ENCODE measurements around the gene FGGY.
"Not testable (repeated sequence)": the region's sequence is repeated elsewhere in the genome, so short reads cannot be mapped to it uniquely, and the experiment has no call there.

Gene FGGY

DNA sequence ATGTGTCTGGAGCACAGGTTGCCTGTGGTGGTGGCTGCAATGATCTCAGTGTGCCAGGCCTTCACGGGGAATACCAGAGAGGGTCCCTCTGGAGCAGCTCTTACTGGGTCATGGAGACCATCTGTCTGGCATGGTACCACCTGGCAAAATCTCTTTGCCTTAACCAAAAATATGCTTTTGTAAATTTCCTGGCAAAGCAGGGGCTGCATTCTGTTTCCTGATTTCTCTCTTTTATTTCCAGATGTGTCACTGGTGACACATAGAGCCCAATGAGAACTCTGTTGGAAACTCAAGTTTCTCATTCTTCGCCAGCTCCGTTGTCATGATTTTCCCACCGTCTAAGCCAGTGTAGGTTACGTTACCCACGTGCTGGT, 136.5 kb downstream of the FGGY start:
- no peak overlapping the region for H3K4me3 ChIP-seq (ENCODE audit: low read depth, low read length)

DNA sequence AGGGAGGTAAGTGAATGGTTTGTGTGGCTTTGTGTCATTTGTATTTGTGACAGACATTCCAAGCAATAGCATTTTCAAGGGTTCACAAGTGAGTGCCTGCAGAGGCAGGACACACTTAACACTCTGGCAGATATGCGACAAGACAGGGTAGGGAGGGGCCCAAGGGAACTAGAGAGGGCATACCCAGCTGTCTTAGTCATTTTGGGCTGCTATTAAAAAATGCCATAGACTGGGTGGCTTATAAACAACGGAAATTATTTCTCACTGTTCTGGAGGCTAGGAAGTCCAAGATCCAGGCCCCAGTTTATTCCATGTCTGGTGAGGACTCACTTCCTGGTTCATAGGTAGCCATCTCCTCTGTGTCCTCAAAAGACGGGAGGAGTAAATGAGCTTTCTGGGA, 137.4 kb downstream of the FGGY start:
- H3K4me3 ChIP-seq (ENCODE audit: low read depth, low read length) = no peak overlapping the region

DNA sequence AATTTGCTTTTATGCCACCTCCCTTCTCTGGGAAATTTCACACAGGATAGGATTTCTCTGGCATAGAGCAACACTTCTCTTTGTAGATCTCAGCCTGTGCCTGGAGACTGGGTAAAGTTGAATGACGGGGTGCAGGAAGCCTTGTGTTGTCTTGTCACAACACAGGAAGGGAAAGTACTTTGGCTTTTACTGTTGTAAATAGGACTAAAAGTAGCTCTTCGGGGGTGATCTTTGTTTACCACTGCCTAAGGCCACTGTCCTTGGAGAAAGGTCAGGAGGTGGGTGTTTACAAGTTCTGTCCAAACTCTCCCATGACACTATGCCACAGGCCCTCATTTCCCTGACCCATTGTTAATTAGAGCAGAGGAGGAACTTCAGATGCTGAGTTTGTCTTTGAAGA, 139.7 kb downstream of the FGGY start:
- H3K4me3 ChIP-seq (ENCODE audit: low read depth, low read length) = no peak overlapping the region

DNA sequence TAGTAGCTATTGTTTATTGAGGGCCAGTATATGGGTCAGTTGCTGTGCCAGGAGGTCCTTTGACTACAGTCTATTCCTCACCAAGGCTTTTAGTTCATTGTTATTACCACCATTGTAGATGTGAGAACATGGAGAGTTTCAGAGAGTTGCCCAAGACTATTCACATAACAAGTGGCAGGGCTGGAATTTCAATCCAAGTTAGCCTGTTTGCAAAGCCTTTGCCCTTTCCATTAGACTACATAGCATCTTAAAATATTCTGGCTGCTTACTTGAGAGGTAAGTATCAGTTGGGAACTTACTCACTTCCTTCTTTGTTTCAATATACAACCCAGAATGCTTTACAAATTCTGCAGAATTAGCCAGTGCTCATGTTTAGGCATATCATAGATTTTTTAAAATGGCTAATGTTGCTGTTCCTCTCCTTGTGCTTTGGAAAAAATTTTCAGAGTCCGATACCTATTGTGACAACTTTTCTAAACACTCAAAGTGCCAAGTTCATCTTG, 141.2 kb downstream of the FGGY start:
- no peak overlapping the region for H3K4me3 ChIP-seq (ENCODE audit: low read depth, low read length)

DNA sequence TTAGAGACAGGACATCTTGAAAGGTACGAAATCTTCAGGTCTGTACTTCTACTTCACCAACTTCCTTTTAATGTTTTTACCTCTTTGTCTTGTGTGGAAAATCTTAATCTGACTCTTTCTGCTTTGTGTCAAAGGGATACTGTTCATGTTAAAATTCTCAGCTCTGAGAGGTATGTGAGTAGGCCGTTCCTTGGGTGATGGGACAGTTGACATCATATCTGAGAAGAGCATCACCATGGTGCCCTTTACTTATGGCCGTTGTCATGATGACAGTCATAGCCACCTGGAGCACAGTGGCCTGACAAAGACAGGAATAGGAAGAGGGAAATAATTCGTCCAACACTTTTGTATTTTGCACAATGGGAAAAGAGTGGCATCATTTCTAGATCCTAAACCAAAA, 145.6 kb downstream of the FGGY start:
- H3K4me3 ChIP-seq (ENCODE audit: low read depth, low read length) = no peak overlapping the region

DNA sequence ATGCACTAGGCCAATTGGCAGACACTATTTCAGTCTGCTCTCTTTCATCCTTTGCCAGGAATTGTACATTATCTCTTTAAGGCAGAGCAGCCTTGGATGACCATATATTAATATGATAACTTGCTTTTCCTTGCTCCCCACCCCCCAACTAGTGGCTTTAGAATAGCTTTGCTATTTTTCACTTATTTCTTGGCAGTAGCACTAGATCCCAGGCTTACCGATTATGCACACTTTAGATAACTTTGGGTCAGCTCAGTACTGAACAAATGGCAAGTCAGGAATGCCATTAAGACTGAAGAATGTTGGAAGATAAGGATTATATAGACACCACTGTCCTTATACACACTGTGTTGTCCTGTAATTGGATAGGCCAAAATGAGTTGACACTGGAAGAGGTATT, 146.4 kb downstream of the FGGY start:
- H3K4me3 ChIP-seq (ENCODE audit: low read depth, low read length) = no peak overlapping the region

DNA sequence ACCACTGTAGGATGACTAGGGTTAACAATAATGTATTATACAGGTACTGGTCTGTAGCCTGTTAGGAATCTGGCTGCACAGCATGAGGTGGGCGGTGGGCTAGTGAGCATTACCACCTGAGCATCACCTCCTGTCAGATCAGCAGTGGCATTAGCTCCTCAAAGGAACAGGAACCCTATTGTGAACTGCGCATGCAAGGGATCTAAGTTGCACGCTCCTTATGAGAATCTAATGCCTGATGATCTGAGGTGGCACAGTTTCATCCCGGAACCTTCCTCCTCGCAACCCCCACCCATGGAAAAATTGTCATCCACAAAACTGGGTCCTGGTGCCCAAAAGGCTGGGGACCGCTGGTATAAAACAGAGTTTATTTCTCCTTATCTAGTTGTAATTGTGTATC, 147.6 kb downstream of the FGGY start:
- no peak overlapping the region for H3K4me3 ChIP-seq (ENCODE audit: low read depth, low read length)

DNA sequence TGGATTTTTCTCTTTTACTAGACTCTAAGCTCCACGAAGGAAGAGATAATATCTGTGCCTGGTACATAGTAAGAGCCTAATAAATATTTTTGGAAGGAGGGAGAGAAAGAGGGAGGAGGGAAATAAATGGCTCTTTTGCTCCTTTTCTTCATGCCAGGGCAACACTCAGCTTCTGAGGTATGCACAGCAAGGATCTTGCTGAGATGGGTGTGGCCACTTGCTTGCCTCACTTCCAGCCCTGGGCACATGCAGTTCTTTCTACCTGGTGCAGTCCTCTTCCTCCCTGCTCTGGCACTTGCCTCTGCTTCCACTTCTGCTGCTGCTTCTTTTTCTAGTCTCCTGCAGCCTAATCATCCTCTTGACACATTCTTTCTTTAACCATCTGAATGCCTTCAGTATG, 148.1 kb downstream of the FGGY start:
- H3K4me3 ChIP-seq (ENCODE audit: low read depth, low read length) = no peak overlapping the region

DNA sequence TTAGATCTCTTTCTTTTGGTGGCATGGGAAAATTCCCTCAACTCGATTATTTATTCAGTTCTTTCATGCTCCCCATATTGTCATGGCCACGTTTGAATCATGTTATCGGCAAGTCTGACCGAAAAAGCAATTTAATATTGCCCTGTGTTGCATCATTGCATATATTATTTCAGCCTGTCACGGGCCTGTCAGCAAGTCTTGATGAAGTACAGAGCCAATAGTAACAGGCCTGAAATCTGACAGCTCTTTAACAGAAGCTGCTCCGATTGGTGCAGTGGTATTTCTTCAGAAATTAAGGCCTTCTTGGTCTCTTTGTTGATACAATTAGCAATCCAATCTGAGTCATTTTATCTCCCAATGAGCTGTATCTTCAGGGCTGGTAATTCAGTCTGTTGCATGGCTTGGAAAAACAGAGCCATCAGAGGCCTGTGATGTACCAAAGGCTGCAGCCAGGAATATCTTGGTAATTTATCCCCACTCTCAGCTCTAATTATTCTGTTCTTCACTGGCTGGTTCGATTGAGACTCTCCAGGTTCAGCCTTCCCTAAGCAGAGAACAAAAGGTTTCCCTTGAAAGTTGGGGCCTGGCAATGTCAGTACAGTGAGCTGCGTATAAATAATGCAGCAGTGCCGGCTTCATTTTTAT, 149.5 kb downstream of the FGGY start:
- no peak overlapping the region for H3K4me3 ChIP-seq (ENCODE audit: low read depth, low read length)

DNA sequence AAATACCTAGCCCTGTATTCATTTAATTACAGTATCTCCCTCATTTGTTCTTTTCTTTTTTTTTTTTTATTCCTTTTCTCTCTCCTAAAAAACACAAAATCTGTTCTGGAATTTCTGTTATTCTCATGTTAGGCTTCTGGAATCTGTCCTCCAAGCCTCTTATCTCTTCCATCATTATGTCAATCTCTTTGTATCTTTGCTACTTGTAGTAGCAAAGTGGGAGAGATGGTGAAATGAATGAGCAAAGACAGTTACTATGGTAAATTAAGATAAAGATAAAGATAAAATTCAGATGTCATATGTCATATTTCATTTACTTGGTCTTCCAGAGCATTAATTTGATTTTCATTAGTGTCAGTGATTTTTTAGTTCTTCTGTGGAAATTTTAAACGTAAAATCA, 155.1 kb downstream of the FGGY start:
- H3K4me3 ChIP-seq (ENCODE audit: low read depth, low read length) = no peak overlapping the region

DNA sequence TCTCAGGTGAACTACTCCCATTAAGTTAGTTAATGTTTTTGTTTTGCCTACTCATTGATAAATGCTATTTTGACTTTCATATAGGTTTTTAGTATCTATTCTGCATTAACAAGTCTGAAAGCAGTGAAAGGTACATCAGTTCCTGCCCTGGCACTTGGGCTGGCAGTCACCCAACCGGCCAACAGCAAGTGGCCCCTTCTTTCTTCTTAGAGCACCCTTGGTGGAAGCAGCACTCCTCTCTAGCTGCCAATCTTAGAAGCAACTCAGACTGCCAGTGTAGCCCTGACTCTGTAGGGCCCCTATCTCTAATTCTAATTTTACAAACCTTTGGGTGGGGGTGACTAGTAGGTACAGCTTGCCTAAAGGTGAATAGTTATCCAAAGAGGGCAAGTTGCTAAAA, 155.7 kb downstream of the FGGY start:
- no peak overlapping the region for H3K4me3 ChIP-seq (ENCODE audit: low read depth, low read length)

DNA sequence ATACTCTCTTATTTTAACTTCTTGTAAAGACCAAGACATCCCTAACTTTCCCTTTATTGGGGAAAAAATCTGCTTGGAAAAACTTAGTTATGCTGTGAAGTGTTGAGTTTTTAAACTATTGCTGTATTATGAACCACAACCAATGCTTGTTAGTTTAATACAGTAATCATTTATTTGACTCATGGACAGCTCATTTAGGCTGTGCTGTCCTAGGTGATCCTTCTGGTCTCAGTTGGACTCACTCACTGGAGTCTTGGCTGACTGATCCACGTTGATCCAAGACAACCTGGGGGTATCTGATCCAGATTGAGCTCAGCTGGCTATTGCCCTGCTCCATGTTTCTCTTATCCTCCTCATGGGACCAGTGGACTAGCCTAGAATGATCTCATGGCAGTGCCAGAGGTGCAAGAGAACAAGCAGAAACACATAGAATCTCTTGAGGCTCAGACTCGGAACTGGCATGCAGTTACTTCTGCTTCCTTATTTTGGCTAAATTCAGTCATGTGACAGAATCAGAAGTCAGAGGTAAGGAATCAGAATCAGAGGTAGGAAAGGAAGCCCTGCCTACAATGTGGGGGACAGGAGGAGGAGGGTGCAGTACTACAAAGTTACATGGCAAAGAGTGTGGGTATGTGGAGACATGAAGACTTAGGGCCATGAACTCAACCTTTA, 156.5 kb downstream of the FGGY start:
- H3K4me3 ChIP-seq (ENCODE audit: low read depth, low read length) = no peak overlapping the region

DNA sequence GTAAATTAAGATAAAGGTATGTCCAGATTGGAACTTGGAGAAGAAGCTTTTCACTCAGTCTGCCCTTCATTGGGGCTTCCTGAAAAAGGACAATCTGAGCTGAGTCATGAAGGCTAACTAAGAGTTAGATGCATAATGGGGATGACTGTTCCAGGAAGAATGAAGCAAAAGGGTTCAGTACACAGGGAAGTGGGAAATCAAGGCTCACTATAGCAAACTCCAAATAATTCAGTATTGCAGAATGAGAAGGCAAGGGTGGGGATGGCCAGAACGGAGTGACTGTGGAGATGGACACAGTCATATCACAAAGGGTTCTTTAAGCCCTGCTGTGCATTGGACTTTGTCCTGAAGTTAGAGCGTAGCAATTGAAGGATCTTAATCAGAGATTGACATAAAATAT, 158.3 kb downstream of the FGGY start:
- no peak overlapping the region for H3K4me3 ChIP-seq (ENCODE audit: low read depth, low read length)

DNA sequence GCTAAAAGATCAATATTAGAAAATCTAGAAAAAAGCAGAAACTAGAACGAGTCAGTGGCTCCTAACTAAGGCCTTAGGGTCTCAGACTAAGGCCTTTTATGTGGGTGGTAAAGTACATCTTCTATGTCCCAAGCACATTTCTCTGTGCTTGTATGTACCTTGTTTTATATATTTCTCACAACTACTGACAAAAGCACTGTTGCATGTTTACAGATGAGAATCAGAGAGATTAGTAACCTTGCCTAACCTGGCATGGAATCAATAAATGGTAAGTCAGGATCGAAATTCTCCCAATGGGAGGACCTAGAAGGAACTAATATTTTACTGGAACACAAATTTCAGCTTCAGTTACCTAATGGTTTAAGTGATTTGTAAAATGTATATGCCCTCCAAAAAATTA, 160.9 kb downstream of the FGGY start:
- H3K4me3 ChIP-seq (ENCODE audit: low read depth, low read length) = no peak overlapping the region

DNA sequence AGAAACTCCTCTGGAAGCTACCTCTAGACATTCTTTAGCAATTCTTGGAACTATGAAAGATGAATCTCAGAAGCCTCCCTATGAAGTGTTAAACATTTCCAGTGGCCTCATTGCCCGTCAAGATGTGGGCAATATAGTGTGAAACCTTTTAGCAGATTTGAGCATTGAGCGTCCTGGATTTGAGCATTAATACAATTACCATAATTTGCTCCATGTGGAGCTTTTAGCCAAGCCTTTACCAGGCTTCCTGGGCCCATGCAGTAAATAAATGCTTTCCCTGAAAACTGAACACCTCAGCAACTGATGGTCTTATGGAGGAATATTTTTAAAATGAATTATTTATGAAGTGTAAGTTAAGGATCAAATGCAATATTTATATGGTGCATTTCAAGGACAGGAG, 162.0 kb downstream of the FGGY start:
- no peak overlapping the region for H3K4me3 ChIP-seq (ENCODE audit: low read depth, low read length)

DNA sequence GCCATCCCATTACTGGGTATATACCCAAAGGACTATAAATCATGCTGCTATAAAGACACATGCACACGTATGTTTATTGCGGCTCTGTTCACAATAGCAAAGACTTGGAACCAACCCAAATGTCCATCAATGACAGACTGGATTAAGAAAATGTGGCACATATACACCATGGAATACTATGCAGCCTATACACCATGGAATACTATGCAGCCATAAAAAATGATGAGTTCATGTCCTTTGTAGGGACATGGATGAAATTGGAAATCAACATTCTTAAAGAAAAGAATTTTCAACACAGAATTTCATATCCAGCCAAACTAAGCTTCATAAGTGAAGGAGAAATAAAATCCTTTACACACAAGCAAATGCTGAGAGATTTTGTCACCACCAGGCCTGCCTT, 166.0 kb downstream of the FGGY start:
- H3K4me3 ChIP-seq (ENCODE audit: low read depth, low read length) = not testable (repeated sequence)

DNA sequence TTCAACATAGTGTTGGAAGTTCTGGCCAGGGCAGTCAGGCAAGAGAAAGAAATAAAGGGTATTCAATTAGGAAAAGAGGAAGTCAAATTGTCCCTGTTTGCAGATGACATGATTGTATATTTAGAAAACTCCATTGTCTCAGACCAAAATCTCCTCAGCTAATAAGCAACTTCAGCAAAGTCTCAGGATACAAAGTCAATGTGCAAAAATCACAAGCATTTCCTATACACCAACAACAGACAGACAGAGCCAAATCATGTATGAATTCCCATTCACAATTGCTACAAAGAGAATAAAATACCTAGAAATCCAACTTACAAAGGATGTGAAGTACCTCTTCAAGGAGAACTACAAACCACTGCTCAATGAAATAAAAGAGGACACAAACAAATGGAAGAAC, 168.6 kb downstream of the FGGY start:
- not testable (repeated sequence) for H3K4me3 ChIP-seq (ENCODE audit: low read depth, low read length)

DNA sequence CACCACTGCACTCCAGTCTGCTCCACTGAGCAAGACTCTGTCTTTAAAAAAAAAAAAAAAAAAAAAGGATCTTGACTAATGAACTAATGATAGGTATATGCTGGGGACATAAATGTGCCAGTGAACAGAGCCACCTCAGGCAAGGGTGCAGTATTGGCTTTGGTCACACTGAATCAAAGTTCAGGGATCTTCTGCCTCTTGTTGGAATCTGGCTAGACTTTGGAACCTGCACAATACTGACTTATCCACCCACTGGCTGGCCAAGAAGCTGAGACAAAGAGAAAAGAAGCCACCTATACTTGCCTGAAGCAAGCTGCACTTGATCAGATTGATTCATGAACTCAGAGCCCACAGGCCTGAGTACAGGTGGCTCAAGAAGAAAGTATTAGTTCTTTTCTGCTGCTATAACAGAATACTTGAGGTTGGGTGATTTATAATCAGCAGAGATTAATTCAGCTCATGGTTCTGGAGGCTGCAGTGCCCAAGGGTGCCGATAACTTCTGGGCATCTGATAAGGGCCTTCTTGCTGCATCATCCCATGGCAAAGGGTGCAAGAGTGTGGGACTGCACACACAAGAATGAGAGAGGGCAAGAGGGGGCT, 172.0 kb downstream of the FGGY start:
- no peak overlapping the region for H3K4me3 ChIP-seq (ENCODE audit: low read depth, low read length)

DNA sequence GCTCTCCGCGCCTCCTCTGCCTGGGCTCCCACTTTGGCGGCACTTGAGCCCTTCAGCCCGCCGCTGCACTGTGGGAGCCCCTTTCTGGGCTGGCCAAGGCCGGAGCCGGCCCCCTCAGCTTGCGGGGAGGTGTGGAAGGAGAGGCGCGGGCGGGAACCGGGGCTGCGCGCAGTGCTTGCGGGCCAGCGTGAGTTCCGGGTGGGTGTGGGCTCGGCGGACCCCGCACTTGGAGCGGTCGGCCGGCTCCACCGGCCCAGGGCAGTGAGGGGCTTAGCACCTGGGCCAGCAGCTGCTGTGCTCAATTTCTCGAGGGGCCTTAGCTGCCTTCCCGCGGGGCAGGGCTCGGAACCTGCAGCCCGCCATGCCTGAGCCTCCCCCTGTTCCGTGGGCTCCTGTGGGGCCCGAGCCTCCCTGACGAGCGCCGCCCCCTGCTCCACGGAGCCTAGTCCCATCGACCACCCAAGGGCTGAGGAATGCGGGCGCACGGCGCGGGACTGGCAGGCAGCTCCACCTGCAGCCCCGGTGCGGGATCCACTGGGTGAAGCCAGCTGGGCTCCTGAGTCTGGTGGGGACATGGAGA, 175.2 kb downstream of the FGGY start:
- H3K4me3 ChIP-seq (ENCODE audit: low read depth, low read length) = not testable (repeated sequence)

DNA sequence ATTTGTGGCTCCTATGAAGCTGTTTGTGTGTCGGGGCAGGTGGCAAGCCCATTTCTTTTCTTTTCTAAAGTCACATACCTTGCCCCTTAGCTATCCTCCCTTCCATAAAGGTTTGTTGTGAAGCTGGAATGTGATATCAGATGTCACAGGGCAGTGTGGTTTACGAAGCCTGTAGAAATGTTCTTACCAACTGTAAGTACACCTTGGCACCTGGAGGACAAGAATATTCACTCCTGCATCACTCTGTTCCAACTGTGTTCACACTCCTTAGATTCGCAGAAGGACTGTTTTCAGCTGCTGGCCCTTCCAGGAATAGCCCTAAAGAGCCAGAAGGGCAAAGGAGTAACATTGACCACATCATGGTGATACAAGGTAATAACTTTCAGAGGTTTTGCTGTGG, 176.9 kb downstream of the FGGY start:
- H3K4me3 ChIP-seq (ENCODE audit: low read depth, low read length) = no peak overlapping the region

DNA sequence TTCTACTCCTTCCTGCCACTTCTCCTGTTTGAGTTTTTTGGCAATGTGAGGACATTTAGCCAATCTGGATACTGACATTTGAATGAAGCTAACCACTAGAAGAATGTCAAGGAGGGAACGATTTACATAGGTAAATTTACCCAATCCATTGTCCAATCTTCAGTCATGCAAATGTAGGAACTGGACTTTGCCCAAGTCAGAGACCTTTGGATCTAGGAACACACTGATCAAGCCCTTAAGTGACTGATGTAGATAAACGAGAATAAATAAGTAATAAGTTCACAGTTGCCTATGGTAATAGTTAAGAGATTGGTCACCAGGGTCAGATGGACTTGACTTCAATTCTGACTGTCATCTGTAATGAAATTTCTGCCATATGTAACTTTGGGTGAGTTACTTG, 177.6 kb downstream of the FGGY start:
- H3K4me3 ChIP-seq (ENCODE audit: low read depth, low read length) = no peak overlapping the region

DNA sequence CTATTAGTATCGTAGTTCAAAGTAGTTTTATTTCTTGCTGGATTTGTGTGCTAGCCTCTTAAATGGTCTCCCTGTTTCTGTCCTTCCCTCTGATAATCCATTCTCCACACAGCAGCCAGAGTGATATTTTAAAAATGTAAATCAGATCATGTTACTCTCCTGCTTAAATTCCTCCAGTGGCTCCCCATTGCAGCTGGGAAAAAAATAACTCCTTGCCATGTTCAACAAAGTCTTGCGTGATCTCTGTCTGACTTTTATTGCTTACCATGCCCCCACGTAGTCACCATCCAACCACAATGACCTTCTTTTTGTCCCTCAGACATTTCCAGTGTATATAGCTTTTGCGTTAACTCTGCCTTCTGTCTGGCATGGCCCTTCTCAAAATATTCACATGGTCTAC, 178.8 kb downstream of the FGGY start:
- H3K4me3 ChIP-seq (ENCODE audit: low read depth, low read length) = no peak overlapping the region

All from iPS-11a (cell line).